ENCODE measurements around the gene HTR6. TPM values are rescaled to one million over a fixed set of nuclear protein-coding genes. Genes with fewer than 3 reads are reported as not detected.

HTR6 gene
- total RNA-seq, 1 experiment from 2014 or later = not detected

GRCh38 chr1:19708567-19709110 is 44.0 kb downstream of the HTR6 start:
- Histone ChIP-seq H3K9ac (ENCODE audit: low read length) (no peak overlapping the region), H3K27ac (ENCODE audit: low read length) (no peak overlapping the region), H3K9me2 (replicated peaks; ENCODE audit: low read length) (no peaks in the 10 kb centered on the region), H4K20me1 (ENCODE audit: low read length) (no peaks in the 10 kb centered on the region), H2AFZ (ENCODE audit: low read length) (no peak overlapping the region), H3K79me2 (ENCODE audit: low read length) (no peaks in the 10 kb centered on the region), H3K4me1 (ENCODE audit: insufficient read depth, low read length) (no peaks in the 10 kb centered on the region), H3K27me3 (ENCODE audit: low read length) (no peaks in the 10 kb centered on the region), H3K4me2 (ENCODE audit: low read length) (no peak overlapping the region), H3K4me3 (ENCODE audit: low read length) (no peak overlapping the region), H3K36me3 (ENCODE audit: low read depth, low read length) (no peaks in the 10 kb centered on the region), H3K9me3 (ENCODE audit: low read length) (no peaks in the 10 kb centered on the region), H3F3A (ENCODE audit: low read length, unreplicated experiment) (no peaks in the 10 kb centered on the region)
- DNase-seq (no peak), ATAC-seq (no peak)
- BruUV-seq (replicated peaks) = no TSS peak
- ChIA-PET POLR2A (ENCODE audit: unreplicated experiment) (no interaction called here), CTCF (no interaction called here)
- intact Hi-C loops (cut with micrococcal nuclease) = no loop called here
- no peak for TF ChIP-seq EZH2phosphoT487 (IDR thresholded peaks at IDR 0.05; ENCODE audit: borderline replicate concordance, low read length)
- TF ChIP-seq, protein P1, sequence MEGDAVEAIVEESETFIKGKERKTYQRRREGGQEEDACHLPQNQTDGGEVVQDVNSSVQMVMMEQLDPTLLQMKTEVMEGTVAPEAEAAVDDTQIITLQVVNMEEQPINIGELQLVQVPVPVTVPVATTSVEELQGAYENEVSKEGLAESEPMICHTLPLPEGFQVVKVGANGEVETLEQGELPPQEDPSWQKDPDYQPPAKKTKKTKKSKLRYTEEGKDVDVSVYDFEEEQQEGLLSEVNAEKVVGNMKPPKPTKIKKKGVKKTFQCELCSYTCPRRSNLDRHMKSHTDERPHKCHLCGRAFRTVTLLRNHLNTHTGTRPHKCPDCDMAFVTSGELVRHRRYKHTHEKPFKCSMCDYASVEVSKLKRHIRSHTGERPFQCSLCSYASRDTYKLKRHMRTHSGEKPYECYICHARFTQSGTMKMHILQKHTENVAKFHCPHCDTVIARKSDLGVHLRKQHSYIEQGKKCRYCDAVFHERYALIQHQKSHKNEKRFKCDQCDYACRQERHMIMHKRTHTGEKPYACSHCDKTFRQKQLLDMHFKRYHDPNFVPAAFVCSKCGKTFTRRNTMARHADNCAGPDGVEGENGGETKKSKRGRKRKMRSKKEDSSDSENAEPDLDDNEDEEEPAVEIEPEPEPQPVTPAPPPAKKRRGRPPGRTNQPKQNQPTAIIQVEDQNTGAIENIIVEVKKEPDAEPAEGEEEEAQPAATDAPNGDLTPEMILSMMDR (conservative IDR thresholded peaks at IDR 0.05; ENCODE audit: low read depth, low read length) = no peak
- TF ChIP-seq EZH2 (IDR thresholded peaks at IDR 0.05; ENCODE audit: low read length, unreplicated experiment) = no peak

DNA sequence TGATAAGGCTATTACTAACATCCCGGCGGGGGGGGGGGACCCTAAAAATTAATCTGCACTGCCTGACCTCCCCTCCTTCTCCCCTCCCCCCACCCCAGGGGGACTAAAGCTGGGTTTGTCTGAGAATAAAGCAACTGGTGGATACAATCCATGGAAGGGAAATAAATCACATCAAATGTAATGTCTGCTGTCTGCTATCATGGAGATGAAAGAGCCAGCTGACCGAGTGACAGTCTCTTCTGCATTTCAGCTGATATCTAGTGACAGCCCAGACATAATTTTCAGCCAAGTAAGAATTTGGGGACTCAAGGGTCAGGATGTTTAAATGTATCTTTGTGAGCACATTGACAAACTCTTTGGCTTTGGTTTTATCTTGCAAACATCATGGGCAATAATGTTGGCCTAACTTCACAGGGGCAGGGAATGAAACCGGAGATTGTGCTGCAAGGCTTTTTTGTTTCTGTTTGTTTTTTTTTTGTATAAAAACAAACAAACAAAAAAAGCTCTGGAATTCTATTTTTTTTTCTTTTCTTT is 44.7 kb downstream of the HTR6 start:
- Histone ChIP-seq H3K9me2 (replicated peaks; ENCODE audit: low read length) (no peaks in the 10 kb centered on the region), H3F3A (ENCODE audit: low read length, unreplicated experiment) (no peaks in the 10 kb centered on the region), H4K20me1 (ENCODE audit: low read length) (no peaks in the 10 kb centered on the region), H2AFZ (ENCODE audit: low read length) (no peak overlapping the region), H3K9ac (ENCODE audit: low read length) (no peak overlapping the region), H3K4me2 (ENCODE audit: low read length) (no peak overlapping the region), H3K36me3 (ENCODE audit: low read depth, low read length) (no peaks in the 10 kb centered on the region), H3K4me3 (ENCODE audit: low read length) (no peak overlapping the region), H3K79me2 (ENCODE audit: low read length) (no peaks in the 10 kb centered on the region), H3K9me3 (ENCODE audit: low read length) (no peaks in the 10 kb centered on the region), H3K4me1 (ENCODE audit: insufficient read depth, low read length) (no peaks in the 10 kb centered on the region), H3K27me3 (ENCODE audit: low read length) (no peaks in the 10 kb centered on the region), H3K27ac (ENCODE audit: low read length) (no peak overlapping the region)
- ATAC-seq = no peak
- intact Hi-C loops (cut with micrococcal nuclease) = no loop called here
- CTCF ChIA-PET = no interaction called here
- no peak for TF ChIP-seq EZH2 (IDR thresholded peaks at IDR 0.05; ENCODE audit: low read length, unreplicated experiment)
- TF ChIP-seq EZH2phosphoT487 (IDR thresholded peaks at IDR 0.05; ENCODE audit: borderline replicate concordance, low read length) = no peak
- TF ChIP-seq, protein P1 (conservative IDR thresholded peaks at IDR 0.05; ENCODE audit: low read depth, low read length) = no peak
- BruUV-seq (replicated peaks) = no TSS peak
- DNase-seq = no peak
- POLR2A ChIA-PET (ENCODE audit: unreplicated experiment) = no interaction called here

DNA sequence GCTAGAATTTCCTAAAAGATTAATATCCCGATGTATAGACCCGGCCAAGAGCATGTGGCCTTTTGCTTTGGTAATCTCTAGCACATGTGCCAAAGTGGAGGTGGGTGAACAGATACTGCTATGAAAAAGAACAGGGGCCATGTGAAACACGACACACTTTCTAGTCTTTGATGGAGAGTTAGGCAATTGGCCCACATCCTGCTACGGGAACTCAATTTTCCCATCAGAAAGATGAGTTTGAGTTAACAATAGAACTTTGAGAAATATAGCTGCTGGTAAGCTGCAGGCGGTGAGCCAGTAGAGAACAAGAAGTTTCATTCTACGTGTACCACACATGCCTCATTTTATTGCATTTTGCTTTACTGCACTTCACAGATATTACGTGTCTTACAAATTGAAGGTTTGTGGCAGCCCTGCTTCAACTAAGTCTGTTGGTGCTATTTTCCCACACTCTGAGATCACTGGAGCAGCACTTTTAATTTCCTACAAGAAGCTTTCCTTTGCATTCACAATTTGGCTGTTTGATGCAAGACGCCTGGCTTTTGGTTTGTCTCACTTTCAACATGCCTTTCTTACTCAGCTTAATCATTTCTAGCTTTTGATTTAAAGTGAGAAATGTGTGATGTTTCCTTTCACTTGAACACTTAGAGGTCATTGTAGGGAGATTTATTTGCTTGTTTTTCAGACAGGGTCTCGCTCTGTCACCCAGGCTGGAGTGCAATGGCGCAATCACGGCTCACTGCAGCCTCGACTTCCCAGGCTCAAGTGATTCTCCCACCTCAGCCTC is 46.3 kb downstream of the HTR6 start:
- intact Hi-C loops (cut with micrococcal nuclease) = no loop called here
- no peak for DNase-seq
- Histone ChIP-seq H3K9ac (ENCODE audit: low read length) (no peak overlapping the region), H4K20me1 (ENCODE audit: low read length) (no peaks in the 10 kb centered on the region), H3K4me2 (ENCODE audit: low read length) (no peak overlapping the region), H3K9me2 (replicated peaks; ENCODE audit: low read length) (no peaks in the 10 kb centered on the region), H2AFZ (ENCODE audit: low read length) (no peak overlapping the region), H3K9me3 (ENCODE audit: low read length) (no peaks in the 10 kb centered on the region), H3K27me3 (ENCODE audit: low read length) (no peaks in the 10 kb centered on the region), H3K4me1 (ENCODE audit: insufficient read depth, low read length) (no peaks in the 10 kb centered on the region), H3K79me2 (ENCODE audit: low read length) (no peaks in the 10 kb centered on the region), H3F3A (ENCODE audit: low read length, unreplicated experiment) (no peaks in the 10 kb centered on the region), H3K36me3 (ENCODE audit: low read depth, low read length) (no peaks in the 10 kb centered on the region), H3K27ac (ENCODE audit: low read length) (no peak overlapping the region), H3K4me3 (ENCODE audit: low read length) (no peak overlapping the region)
- BruUV-seq (replicated peaks) = no TSS peak
- no peak for ATAC-seq
- ChIA-PET POLR2A (ENCODE audit: unreplicated experiment) (interaction anchor here (0.5 kb wide), 1 partner anchor 412 kb away, joined by 4 read pairs; no protein-coding TSS in a partner anchor), CTCF (no interaction called here)
- TF ChIP-seq, protein P1 (conservative IDR thresholded peaks at IDR 0.05; ENCODE audit: low read depth, low read length) = no peak
- TF ChIP-seq EZH2phosphoT487 (IDR thresholded peaks at IDR 0.05; ENCODE audit: borderline replicate concordance, low read length) (no peak), EZH2 (IDR thresholded peaks at IDR 0.05; ENCODE audit: low read length, unreplicated experiment) (no peak)
